T-cell (primary cell): ENCODE measurements around the gene CRP. TPM values are rescaled to one million over a fixed set of nuclear protein-coding genes. Genes with fewer than 3 reads are reported as not detected.

ENCODE experiments used
- ATAC-seq, 4 experiments: fragments of 200-7000 bp in 3 of 4; fragments of 150-1000 bp in 1 of 4; cut with Tn5 transposase; replicated peaks in 1 of 4; 1 replicate in 3 of 4; 2 replicates in 1 of 4; pipeline ENCODE4 v1.10.0; 2021; ENCODE audit warnings: moderate library complexity in 3 of 4, mild to moderate bottlenecking in 2 of 4, moderate number of reproducible peaks in 1 of 4
- CTCF ChIA-PET, 2 donors: fragments of 300-600 bp; sonication (Branson Sonifier 250); formaldehyde crosslinking; loops; one replicate each; lab custom pipeline; 2022; ENCODE audit warnings: antibody characterized with exemption in 2 of 2; lab: Charles Lee
- POLR2A ChIA-PET, 2 donors: fragments of 300-600 bp; sonication (Branson Sonifier 250); formaldehyde crosslinking; loops; one replicate each; lab custom pipeline; 2022; ENCODE audit warnings: antibody characterized with exemption in 2 of 2; lab: Charles Lee
- DNase-seq, 35 experiments: peaks; one replicate each; pipeline versions ENCODE4 v3.0.0 to v3.0.0-alpha.2; 2013 to 2023
- H3K27ac ChIP-seq: one replicate; pipeline ENCODE4 v1.5.1; 2013; ENCODE audit warnings: low read length
- H3K27me3 ChIP-seq, 2 experiments: replicated peaks in 1 of 2; 1 replicate in 1 of 2; 2 replicates in 1 of 2; pipeline versions ENCODE4 v1.6.1 to v1.7.0; 2013; ENCODE audit warnings: low read length in 1 of 2, mixed read lengths in 1 of 2; ENCODE audit not compliant: control insufficient read depth in 2 of 2, insufficient read depth in 2 of 2; ENCODE audit errors: extremely low read depth in 1 of 2
- H3K36me3 ChIP-seq, 2 donors: 1 replicate in 1 of 2; 2 replicates in 1 of 2; pipeline versions ENCODE4 v1.6.1 to v1.7.0; 2013; ENCODE audit warnings: low read length in 1 of 2; ENCODE audit not compliant: control insufficient read depth in 2 of 2, insufficient read depth in 1 of 2; ENCODE audit errors: extremely low read depth in 1 of 2
- H3K4me1 ChIP-seq, 2 experiments: 1 replicate in 1 of 2; 2 replicates in 1 of 2; pipeline versions ENCODE4 v1.6.1 to v1.7.0; 2013; ENCODE audit warnings: low read length in 2 of 2, mixed read lengths in 1 of 2; ENCODE audit not compliant: insufficient read depth in 2 of 2, control insufficient read depth in 1 of 2; ENCODE audit errors: extremely low read depth in 1 of 2
- H3K4me3 ChIP-seq, 2 donors: 1 replicate in 1 of 2; 2 replicates in 1 of 2; pipeline versions ENCODE4 v1.5.1 to v1.7.0; 2013; ENCODE audit warnings: mild to moderate bottlenecking in 2 of 2, low read length in 1 of 2, moderate library complexity in 1 of 2; ENCODE audit not compliant: control insufficient read depth in 1 of 2; ENCODE audit errors: extremely low read depth in 1 of 2
- H3K9me3 ChIP-seq: 2 replicates; pipeline ENCODE4 v1.7.0; 2013
- H3K27ac Mint-ChIP-seq, 2 donors: one replicate each; pipeline ENCODE4 v1.8.0; 2020 to 2021; ENCODE audit warnings: mild to moderate bottlenecking in 2 of 2, mixed read lengths in 2 of 2
- H3K27me3 Mint-ChIP-seq, 2 donors: one replicate each; pipeline ENCODE4 v1.8.0; 2021 to 2022; ENCODE audit warnings: mixed read lengths in 2 of 2
- H3K36me3 Mint-ChIP-seq: one replicate; pipeline ENCODE4 v1.8.0; 2021; ENCODE audit warnings: mixed read lengths
- H3K4me1 Mint-ChIP-seq, 3 donors: one replicate each; pipeline ENCODE4 v1.8.0; 2020 to 2022; ENCODE audit warnings: mixed read lengths in 3 of 3, mild to moderate bottlenecking in 1 of 3
- H3K4me3 Mint-ChIP-seq, 3 donors: one replicate each; pipeline ENCODE4 v1.8.0; 2020 to 2022; ENCODE audit warnings: mild to moderate bottlenecking in 3 of 3, mixed read lengths in 3 of 3, moderate library complexity in 3 of 3
- H3K9me3 Mint-ChIP-seq, 3 donors: one replicate each; pipeline ENCODE4 v1.8.0; 2020 to 2022; ENCODE audit warnings: mixed read lengths in 3 of 3
- WGBS: methylation state at CpG from one replicate; pipeline ENCODE4 v1.1.5; 2013; ENCODE audit warnings: missing lambda C conversion rate; ENCODE audit not compliant: insufficient coverage; 5-methylcytosine and 5-hydroxymethylcytosine counted together
- total RNA-seq, 35 experiments: library from RNA in 6 of 35; stranded (reverse) in 6 of 35; fragments of 120-200 nt in 1 of 35; gene quantifications; one replicate each; pipeline versions ENCODE4 v1.2.1 to v1.2.4 and lab custom pipeline; 2013 to 2026

Gene CRP
- total RNA-seq, 5 donors from 2014 or later (not counting 1 experiment from before 2014, with no cell fraction given): 0.73 to 2.1 (median 1.7) TPM; not detected in 2

- CTCF ChIA-PET: no interaction called here
- no peaks in the 10 kb centered on the region for H3K4me1 Mint-ChIP-seq
- no peak overlapping the region for H3K27ac Mint-ChIP-seq
- no peak overlapping the region for H3K27ac ChIP-seq
- no peaks in the 10 kb centered on the region for H3K36me3 Mint-ChIP-seq
- no peak overlapping the region for H3K4me3 ChIP-seq
- H3K9me3 Mint-ChIP-seq: no peaks in the 10 kb centered on the region
- H3K36me3 ChIP-seq: no peaks in the 10 kb centered on the region
- no peak for ATAC-seq
- no peaks in the 10 kb centered on the region for H3K4me1 ChIP-seq
- no peak for DNase-seq
- H3K4me3 Mint-ChIP-seq: no peak overlapping the region
- H3K27me3 Mint-ChIP-seq: peaks cover 3 to 13% of the 10 kb centered on the region in 2 donors
- no peaks in the 10 kb centered on the region for H3K27me3 ChIP-seq
- POLR2A ChIA-PET: no interaction called here
- H3K9me3 ChIP-seq: no peaks in the 10 kb centered on the region
These were observed 36.6 kb upstream of the CRP start for GRCh38 chr1:159751031-159751430.

- ATAC-seq: no peak
- ChIA-PET CTCF (no interaction called here), POLR2A (no interaction called here)
- H3K27ac ChIP-seq: no peak overlapping the region
- Mint-ChIP-seq H3K27ac (no peak overlapping the region), H3K9me3 (no peaks in the 10 kb centered on the region), H3K27me3 (peaks cover 3 to 13% of the 10 kb centered on the region in 2 donors), H3K4me3 (no peak overlapping the region), H3K36me3 (no peaks in the 10 kb centered on the region), H3K4me1 (no peaks in the 10 kb centered on the region)
- DNase-seq: no peak
- H3K4me3 ChIP-seq: no peak overlapping the region
- no peaks in the 10 kb centered on the region for H3K9me3 ChIP-seq
- no peaks in the 10 kb centered on the region for H3K36me3 ChIP-seq
- no peaks in the 10 kb centered on the region for H3K4me1 ChIP-seq
- H3K27me3 ChIP-seq: no peaks in the 10 kb centered on the region
These were observed 36.2 kb upstream of the CRP start for GRCh38 chr1:159750621-159751020.

GRCh38 chr1:159749630-159750029 is 35.2 kb upstream of the CRP start:
- H3K27ac Mint-ChIP-seq: no peak overlapping the region
- ChIA-PET POLR2A (no interaction called here), CTCF (no interaction called here)
- no peak overlapping the region for H3K27ac ChIP-seq
- no peak overlapping the region for H3K4me3 ChIP-seq
- H3K4me3 Mint-ChIP-seq: no peak overlapping the region
- H3K4me1 Mint-ChIP-seq: no peaks in the 10 kb centered on the region
- DNase-seq: no peak
- H3K9me3 Mint-ChIP-seq: no peaks in the 10 kb centered on the region
- H3K27me3 ChIP-seq: no peaks in the 10 kb centered on the region
- H3K27me3 Mint-ChIP-seq: peaks cover 3 to 17% of the 10 kb centered on the region in 2 donors
- H3K36me3 ChIP-seq: no peaks in the 10 kb centered on the region
- no peaks in the 10 kb centered on the region for H3K36me3 Mint-ChIP-seq
- H3K9me3 ChIP-seq: no peaks in the 10 kb centered on the region
- WGBS: no CpG with 5 or more reads among the region's 2 CpGs
- no peaks in the 10 kb centered on the region for H3K4me1 ChIP-seq
- ATAC-seq: no peak

- no peak overlapping the region for H3K27ac Mint-ChIP-seq
- ChIA-PET POLR2A (no interaction called here), CTCF (interaction anchor here in 1 of 2 donors (0.5 kb wide), 1 partner anchor 850 kb away, joined by 5 read pairs; no protein-coding TSS in a partner anchor)
- Histone ChIP-seq H3K36me3 (no peaks in the 10 kb centered on the region), H3K4me3 (no peak overlapping the region), H3K9me3 (no peaks in the 10 kb centered on the region), H3K27me3 (no peaks in the 10 kb centered on the region), H3K27ac (no peak overlapping the region), H3K4me1 (no peaks in the 10 kb centered on the region)
- H3K4me3 Mint-ChIP-seq: no peak overlapping the region
- H3K4me1 Mint-ChIP-seq: no peaks in the 10 kb centered on the region
- peaks cover 9 to 13% of the 10 kb centered on the region in 2 donors for H3K27me3 Mint-ChIP-seq
- no peak for ATAC-seq
- no peaks in the 10 kb centered on the region for H3K9me3 Mint-ChIP-seq
- no CpG with 5 or more reads among the region's 1 CpG for WGBS
- no peak for DNase-seq
- H3K36me3 Mint-ChIP-seq: no peaks in the 10 kb centered on the region
These were observed 34.0 kb upstream of the CRP start for GRCh38 chr1:159748370-159748769.

- peaks cover 12 to 14% of the 10 kb centered on the region in 2 donors for H3K27me3 Mint-ChIP-seq
- H3K9me3 ChIP-seq: no peaks in the 10 kb centered on the region
- DNase-seq (no peak), ATAC-seq (no peak)
- no peaks in the 10 kb centered on the region for H3K27me3 ChIP-seq
- no peaks in the 10 kb centered on the region for H3K4me1 ChIP-seq
- no peak overlapping the region for H3K27ac ChIP-seq
- no peaks in the 10 kb centered on the region for H3K4me1 Mint-ChIP-seq
- no peak overlapping the region for H3K27ac Mint-ChIP-seq
- H3K9me3 Mint-ChIP-seq: peaks cover 0 to 2% (median under 1%) of the 10 kb centered on the region in 3 donors
- no CpG with 5 or more reads among the region's 3 CpGs for WGBS
- H3K4me3 Mint-ChIP-seq: no peak overlapping the region
- CTCF ChIA-PET: no interaction called here
- POLR2A ChIA-PET: no interaction called here
- no peaks in the 10 kb centered on the region for H3K36me3 ChIP-seq
- no peaks in the 10 kb centered on the region for H3K36me3 Mint-ChIP-seq
- no peak overlapping the region for H3K4me3 ChIP-seq
These were observed 32.3 kb upstream of the CRP start for GRCh38 chr1:159746666-159747065.

GRCh38 chr1:159743651-159744410 is 29.4 kb upstream of the CRP start:
- Mint-ChIP-seq H3K36me3 (no peaks in the 10 kb centered on the region), H3K4me1 (no peaks in the 10 kb centered on the region), H3K27me3 (peaks cover 16 to 17% of the 10 kb centered on the region in 2 donors), H3K4me3 (no peak overlapping the region), H3K9me3 (peaks cover 0 to 4% (median 4%) of the 10 kb centered on the region in 3 donors), H3K27ac (no peak overlapping the region)
- Histone ChIP-seq H3K27me3 (no peaks in the 10 kb centered on the region), H3K9me3 (no peaks in the 10 kb centered on the region), H3K36me3 (no peaks in the 10 kb centered on the region), H3K4me1 (no peaks in the 10 kb centered on the region), H3K4me3 (no peak overlapping the region), H3K27ac (no peak overlapping the region)
- DNase-seq: no peak
- no peak for ATAC-seq
- WGBS: 60% methylated on average over 1 of the region's 5 CpGs
- ChIA-PET CTCF (no interaction called here), POLR2A (no interaction called here)
